Measurements from ENCODE around the gene P2RY4.

- TF ChIP-seq CTCF (conservative IDR thresholded peaks at IDR 0.05; ENCODE audit: low read depth, low read length) (no peak), SMC3 (IDR thresholded peaks at IDR 0.05; ENCODE audit: low read depth, low read length) (no peak), POLR2A (IDR thresholded peaks at IDR 0.05; ENCODE audit: low read depth, low read length) (no peak), MXI1 (IDR thresholded peaks at IDR 0.05; ENCODE audit: borderline replicate concordance, low read depth, low read length) (no peak), CHD1 (IDR thresholded peaks at IDR 0.05; ENCODE audit: low read depth, low read length) (no peak), MAFK (IDR thresholded peaks at IDR 0.05; ENCODE audit: low read depth, low read length) (no peak), RAD21 (IDR thresholded peaks at IDR 0.05; ENCODE audit: low read length) (no peak), ELK1 (IDR thresholded peaks at IDR 0.05; ENCODE audit: borderline replicate concordance, low read depth, low read length) (no peak)
Observed at GRCh38 chrX:70231666-70232065, 28.3 kb downstream of the P2RY4 start.

Data from IMR-90 (cell line).